Erythroblast (primary cell): ENCODE results near the gene STXBP3.

Source experiments
- DNase-seq, 2 experiments: peaks; one replicate each; lab custom pipeline; 2025; lab: John Stamatoyannopoulos, UW
- GATA1 ChIP-seq: IDR thresholded peaks from 2 replicates; pipeline ENCODE4 v1.6.1; 2011; ENCODE audit warnings: low read depth, mild to moderate bottlenecking, control low read depth, low read length, moderate library complexity
- POLR2A ChIP-seq: IDR thresholded peaks from 2 replicates; pipeline ENCODE4 v1.6.1; 2011; ENCODE audit warnings: mild to moderate bottlenecking, low read length

The STXBP3 gene

DNA sequence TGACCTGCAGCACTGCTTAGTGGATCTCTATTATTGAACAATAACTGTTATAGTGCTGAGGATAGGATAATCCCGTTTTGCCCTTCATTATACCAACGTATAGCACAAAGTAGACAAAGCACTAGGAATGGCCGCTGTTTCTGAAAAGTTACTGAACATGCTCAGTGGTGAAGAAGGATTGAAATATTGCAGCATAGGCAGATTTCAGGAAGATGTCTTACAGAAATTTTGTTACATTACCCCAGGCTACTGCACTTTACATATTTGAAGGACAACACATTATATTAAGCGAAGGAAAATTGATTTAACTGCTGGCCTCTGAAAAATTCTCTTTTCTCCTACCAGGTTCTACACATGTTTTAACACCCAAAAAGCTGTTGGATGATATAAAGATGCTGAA lies 62.0 kb downstream of the STXBP3 start:
- DNase-seq = no peak
- TF ChIP-seq GATA1 = no peak
- no peak for TF ChIP-seq POLR2A

DNA sequence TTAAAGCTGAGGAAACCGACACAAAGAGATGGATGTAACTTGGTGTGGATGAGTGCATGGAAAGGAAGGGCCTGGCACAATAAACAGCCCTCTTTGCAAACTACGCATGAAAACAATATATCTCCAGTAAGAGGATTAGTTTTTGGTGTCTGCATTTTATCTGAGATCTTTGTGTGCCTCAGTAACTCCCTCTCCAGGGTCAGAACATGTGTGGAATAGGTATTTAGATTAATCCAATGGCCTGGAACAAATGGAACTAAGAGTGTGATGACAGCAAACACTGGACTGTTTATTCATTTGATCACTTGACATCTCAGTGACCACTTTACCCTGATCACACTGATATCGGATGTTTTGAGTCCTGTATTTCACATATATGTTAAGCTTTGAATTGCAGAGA lies 65.1 kb downstream of the STXBP3 start:
- TF ChIP-seq GATA1 (no peak), POLR2A (no peak)
- DNase-seq = no peak

DNA sequence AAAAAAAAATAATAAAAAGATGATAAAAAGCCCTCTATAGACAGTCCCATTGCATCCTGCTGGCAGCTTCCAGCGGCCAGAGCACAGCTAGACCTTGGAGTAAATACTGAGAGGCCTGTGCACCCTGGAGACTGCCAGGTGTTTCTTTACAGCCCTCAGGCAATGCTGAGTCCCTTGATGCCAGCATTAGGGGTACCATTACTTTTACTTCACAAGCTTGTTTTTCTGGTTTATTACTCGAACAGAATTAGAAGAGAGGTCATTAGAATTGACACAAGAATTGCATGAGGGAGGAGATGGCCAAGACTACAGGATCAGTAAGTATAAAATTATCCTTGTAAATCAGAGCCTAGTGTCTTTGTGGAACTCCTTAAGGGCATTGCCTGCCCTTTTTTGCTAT lies 66.9 kb downstream of the STXBP3 start:
- TF ChIP-seq POLR2A (no peak), GATA1 (no peak)
- no peak for DNase-seq

DNA sequence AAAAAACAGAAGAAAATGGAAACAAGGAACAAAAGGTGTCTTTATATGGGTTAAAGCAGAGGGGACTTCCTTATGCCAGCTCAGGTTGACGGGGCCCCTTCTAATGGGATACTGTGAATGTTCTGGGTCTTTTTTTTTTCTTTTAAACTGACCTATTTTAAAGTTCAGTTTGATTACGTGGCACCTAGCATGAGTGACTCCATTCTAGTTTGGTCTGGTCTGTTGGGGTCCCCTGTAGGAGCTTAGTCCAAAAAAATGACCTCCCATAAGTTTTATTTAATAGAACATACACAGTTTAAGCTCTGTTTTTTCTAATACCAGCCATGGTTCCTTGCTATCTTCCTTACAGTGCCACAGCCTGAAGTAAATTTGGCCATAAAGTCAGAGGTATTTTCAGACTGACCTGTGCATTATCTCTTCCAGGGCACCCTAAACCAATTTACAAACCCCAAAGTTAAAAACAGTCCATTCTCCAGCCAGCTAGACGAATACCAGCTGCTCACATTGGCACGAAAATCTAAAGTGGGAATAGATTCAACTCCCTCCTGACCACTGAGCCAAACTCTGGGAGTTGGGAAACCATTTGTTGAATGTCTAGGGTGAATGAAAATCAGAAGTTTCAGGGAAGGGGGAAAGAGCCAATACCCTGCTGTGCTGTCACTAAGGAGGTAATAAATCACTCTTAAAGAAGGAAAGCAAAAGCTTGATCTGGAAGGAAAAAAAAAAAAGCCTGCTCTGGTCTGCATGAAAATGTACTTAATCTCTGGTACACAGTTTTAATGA lies 68.1 kb downstream of the STXBP3 start:
- TF ChIP-seq GATA1 (no peak), POLR2A (no peak)
- DNase-seq = no peak

DNA sequence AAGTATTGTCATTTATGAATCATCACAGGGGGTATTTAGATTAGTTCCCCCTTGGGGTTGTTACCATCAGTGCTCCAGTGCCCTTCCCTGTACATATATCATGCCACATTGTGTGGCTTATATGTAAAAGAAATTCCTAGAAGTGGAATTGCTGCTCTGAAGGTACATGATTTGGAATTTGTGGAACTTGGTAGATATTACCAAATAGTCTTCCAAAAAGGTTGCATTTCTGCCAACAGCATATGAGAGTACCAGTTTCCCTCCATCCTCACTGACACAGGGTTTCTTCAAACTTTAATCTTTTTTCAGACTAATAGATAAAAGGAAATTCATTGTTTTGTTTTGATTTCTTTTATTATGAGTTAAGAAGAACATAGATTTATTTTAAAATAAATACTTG lies 69.1 kb downstream of the STXBP3 start:
- no peak for DNase-seq
- no peak for TF ChIP-seq GATA1
- no peak for TF ChIP-seq POLR2A

DNA sequence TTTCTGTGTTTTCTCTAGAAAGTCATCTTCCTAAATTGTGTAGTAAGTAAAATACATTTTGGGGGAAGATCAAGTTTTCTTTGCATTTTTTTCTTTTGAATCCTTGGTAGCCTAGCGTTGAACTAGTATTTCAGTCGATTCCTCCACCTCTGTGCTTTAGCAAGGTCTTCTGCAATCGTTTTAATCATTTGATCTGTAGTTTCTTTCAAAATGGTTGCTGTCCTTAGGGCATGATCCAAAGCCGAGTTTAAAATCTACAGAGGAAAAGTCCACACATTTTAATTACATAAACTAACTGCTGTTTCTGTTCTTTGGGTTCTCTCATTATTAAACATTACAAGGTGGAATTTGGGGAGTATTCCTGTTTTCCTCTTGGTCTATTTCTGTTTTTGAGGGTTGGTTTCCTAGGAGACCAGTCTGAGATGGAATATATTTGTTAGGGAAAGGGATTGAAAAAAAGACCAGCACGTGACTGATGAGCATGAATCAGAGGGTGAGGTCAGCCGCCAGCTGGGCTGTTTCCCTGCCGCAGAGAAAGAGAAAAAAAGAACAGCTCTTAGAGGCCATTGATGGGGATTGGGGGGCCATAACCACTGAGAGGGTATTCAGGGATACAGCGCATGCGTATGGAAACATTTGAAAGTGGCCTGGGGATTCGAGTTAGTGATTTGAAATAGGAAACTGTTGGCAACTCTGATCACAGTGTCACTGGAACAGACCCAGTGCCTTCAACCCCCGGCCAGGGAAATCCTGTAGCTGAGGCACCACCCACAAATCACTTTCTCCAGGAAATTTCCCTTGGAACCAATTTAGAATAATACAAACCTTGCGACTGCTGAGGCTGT lies 69.8 kb downstream of the STXBP3 start:
- DNase-seq = peak in 1 of 2 experiments; percentile 37
- TF ChIP-seq POLR2A = no peak
- TF ChIP-seq GATA1 = no peak

DNA sequence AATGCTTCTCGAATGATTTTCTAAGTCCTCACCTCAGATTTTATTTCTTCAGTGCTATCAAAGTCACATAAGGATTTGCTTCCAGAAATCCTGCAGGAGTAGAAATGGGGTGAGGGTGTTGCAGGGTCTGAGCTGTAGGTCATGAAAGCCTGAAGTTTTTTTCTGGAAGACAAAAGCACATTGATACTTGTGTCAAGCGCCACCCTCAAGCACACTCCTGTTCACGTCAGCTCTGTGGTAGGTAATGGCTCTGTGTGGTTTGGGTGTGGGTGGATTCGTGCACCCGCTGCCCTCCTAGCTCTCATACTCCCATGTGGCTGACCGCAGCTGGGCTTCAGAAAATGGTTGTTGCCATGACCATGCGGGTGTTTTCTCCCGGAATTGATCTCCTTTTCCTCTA lies 70.5 kb downstream of the STXBP3 start:
- no peak for DNase-seq
- no peak for TF ChIP-seq GATA1
- TF ChIP-seq POLR2A = no peak

DNA sequence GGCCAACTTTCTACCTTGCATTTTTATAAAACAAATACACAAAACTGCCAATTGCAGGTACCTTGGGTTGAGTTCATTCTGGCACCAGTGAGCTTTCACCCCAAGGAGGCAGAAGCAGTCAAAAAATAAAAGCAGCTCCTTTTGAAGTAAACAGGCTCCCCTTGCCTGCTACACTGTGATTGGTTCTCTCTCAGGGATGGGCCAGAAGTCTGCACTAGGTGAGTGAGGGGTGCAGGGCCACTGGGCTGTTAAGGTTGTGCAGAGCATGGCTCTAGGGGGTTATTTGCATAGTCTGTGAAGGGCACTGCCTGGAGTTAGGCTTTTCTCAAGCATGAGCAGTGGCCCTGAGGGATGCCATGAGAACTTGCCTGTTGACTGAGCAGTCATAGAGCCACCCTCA lies 71.3 kb downstream of the STXBP3 start:
- DNase-seq = no peak
- TF ChIP-seq GATA1 (no peak), POLR2A (no peak)

DNA sequence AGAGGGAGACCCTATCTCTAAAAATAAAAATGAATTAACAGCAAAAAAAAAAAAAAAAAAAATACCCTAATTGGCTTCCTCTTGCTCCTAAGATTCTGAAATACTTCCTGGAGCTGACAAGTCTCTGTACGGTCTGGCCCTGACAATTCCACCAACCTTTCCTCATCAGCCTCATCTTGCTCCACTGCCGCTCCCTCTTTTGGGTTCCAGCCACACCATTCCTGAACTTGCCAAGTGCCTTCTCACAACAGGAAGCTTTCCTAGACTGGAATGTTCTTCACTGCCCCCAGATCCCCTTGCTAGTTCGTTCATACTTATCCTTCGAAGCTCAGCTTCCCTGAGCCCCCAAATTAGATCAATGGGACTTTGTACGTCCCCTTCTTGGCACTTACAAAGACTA lies 73.4 kb downstream of the STXBP3 start:
- no peak for DNase-seq
- no peak for TF ChIP-seq GATA1
- TF ChIP-seq POLR2A = no peak

DNA sequence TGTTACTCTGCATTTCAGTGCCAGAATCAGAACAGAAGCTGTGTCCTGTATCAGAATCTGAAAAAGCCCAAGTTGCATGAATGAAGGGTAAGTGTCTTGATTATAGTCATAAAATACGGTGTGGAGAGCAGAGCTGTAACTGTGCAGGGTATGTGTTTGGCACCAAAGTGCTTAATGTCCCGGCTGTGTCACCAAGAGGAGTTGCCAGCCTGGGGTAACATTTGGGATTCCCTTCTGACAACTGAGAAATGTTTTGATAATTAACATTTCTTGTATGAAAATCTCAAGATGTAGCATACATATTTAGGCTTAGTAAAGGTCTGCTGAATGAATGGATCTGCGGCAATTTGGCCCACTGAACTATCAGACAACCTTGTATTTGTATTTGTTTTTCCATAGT lies 77.2 kb downstream of the STXBP3 start:
- no peak for DNase-seq
- TF ChIP-seq GATA1 = no peak
- no peak for TF ChIP-seq POLR2A

DNA sequence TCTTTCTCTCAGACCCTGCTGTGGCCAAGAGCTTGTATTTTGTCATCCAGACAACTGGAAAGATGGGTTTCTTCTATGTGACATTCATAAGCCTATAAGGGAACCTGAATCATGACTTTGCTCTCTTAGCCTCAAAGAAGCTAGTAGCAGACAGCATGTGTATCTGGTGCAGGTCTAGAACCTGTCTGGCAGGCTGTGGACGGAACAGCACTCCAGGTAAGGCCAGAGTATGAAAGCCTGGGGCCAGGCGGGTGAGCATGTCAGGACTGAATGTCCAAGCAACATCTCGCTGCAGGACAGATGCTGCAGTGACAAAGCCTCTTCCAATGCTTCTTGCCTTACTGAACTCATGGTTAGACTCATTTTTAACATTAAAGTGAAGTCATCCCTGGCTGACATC lies 77.6 kb downstream of the STXBP3 start:
- DNase-seq = no peak
- no peak for TF ChIP-seq POLR2A
- no peak for TF ChIP-seq GATA1

DNA sequence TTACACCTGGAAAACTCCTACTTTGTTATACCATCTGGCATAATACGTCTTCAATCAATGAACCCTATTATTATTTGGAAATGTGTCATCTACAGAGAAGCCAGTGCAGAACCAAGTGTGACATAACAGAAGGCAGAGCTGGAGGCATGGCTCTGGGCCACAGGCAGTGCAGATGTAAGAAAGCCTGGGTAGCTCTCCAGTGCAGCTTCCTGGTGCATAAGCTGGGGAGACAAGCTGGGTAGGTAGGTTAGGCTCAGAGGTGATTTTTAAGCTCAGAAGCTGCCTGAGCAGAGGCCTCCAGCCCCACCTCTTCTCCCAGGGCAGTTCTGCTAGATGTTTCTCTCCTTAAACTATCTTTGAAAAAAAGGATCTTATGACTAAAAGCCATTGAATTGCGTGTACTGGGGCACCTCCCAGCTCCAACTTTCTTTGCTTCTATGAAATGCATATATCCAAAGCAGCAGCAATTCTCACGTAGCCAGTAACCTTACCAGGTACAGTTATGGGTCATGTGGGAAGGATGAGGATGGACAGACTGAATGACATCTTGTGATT lies 79.7 kb downstream of the STXBP3 start:
- no peak for DNase-seq
- TF ChIP-seq GATA1 = no peak
- TF ChIP-seq POLR2A = no peak

DNA sequence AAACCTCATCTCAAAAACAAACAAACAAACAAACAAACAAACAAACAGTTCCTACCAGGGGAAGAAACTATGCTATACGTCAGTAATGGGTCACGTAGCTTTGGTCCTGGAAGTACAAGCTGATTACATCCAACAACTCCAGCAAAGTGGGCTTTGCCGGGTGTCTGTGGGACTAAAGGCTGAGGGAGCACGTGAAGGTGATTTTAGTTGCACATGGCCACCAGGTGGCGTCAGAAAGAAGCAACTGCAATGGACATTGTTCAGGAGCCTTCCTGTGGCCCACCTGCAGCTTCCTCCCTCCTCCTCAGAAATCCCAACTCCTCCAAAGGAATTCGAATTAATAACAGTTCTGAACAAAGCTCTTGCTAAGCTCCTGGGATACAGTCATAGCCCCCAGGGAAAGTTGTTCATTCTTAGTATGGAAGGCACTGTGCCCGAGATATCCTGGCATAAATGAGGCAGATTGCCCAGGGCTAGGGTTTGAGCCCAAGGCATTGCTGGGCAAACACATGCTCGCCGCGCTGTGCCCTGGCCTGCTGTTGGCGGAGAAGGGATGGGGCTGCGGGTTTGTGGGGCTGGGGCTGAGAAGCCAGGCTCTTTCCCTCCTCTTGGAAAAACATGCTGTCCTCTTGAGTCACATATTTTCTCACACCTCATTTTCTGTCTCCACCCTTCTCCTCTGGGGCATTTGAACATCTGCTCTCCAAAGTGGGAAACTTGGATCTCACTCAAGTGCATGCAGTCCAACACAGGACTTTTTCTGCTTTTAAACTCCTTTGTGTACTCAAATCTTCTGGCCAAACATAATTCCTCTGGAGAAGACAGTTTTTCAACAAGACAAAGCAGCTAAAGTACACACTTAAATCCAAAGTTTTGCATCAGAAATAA lies 81.8 kb downstream of the STXBP3 start:
- peak; percentile 71 to 85 for DNase-seq
- TF ChIP-seq POLR2A = no peak
- no peak for TF ChIP-seq GATA1
